Embryonic facial prominence (tissue), 1 donor: ENCODE measurements around the gene ADAMTS3.

Experiments used
- DNase-seq: peaks from one replicate; pipeline ENCODE4 v3.0.0-alpha.2; 2016; ENCODE audit errors: extremely low spot score

ADAMTS3 gene

GRCh38 chr4:72351521-72351920 lies 217.5 kb downstream of the ADAMTS3 start:
- no peak for DNase-seq

DNA sequence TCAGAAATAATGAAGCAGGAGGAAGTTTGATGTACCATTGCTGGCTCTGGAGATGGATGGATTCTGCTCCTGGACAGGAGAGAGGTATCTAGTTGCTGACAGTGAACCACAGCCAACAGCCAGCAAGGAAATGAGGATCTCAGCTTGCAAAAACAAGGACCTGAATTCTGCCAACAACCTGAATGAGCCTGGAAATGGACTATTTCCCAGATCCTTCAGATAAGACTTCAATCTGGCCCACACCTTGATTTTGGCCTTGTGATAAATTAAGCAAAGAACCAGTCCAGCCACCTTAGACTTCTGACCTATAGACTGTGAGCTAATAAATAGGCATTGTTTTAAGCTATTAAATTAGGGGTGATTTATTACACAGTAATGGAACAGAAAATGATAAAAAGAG lies 220.3 kb downstream of the ADAMTS3 start:
- no peak for DNase-seq

- DNase-seq = no peak
Observed at GRCh38 chr4:72344418-72344817, 224.6 kb downstream of the ADAMTS3 start.

- DNase-seq = no peak
Observed at GRCh38 chr4:72341432-72341820, 227.6 kb downstream of the ADAMTS3 start.

GRCh38 chr4:72340803-72341431 lies 228.1 kb downstream of the ADAMTS3 start:
- no peak for DNase-seq

DNA sequence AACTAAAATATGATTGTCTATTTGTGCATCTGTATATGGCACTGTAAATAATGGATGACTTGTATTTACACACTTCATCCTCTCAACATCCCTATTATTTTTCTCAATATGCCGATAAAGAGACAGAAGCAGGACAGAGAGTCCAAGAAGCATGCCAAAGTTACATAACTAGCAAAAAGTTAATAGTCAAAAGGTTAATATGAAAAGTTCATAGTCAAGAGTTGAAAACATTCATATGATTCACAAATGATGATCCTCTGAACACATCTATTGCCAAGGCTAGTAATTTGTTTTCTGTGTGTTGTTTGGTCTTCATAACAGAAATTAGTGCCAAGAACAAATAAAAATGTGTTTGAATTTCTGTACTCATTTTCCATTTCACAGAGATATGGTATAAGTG lies 231.0 kb downstream of the ADAMTS3 start:
- DNase-seq = no peak

GRCh38 chr4:72330381-72330780 lies 238.6 kb downstream of the ADAMTS3 start:
- DNase-seq = no peak

DNA sequence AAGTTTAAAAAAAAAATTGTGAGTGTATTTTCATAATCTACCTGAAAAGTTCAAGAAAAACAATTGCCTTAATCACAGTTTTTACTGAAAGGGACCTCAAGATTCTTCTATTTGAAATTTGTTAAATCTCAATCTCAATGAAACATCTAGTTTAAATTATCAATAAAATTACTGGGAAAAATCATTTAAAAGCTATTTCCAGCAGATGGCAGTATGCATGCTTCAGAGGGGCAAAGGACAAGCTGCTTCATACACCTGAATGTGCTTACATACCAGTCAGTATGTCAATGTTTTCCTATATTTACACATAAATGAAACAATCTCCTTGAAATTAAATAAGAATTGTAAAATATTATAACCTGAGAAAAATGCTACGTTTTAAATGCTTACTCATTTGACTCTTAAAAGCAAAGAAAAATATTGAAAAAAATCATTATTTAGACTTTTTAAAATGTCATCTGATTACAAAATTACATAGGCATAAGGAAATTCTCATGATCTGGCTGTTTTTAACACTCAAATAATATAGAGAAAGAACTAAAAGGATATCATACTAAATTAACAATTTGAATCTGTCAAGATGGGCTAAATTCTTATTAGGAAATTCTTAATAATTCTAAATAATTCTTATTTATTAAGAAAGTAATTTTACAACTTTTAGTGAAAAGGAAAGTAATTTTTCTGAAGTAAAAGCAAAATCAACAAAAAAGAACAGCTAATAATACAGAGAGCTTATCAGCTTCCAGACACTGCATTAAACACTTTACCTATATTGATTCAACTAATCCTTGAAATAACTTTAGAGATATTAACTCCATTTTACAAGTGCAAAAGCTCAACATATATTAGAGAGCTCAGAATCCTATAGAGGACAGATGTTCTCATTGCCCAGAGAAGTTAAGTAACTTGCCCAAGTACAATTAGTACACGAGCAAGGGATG lies 242.1 kb downstream of the ADAMTS3 start:
- no peak for DNase-seq

DNA sequence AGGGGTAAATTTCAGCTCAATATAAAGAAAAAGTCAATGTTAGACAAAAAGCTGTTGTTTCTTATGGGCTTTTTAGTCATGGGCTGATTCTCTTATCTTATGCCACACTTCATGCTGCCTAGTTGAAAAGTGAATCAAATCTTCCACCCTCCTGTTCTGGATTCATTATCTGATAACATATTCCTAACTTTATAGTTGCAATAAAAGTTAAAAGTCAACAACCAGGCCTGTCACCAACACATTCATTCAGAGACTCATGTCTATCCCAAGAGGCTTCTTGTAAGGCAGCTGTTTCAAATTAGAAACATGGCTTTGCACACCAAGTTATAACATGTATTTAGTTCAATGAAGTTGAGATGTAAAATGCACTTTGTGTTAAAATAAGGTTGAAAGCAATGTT lies 243.8 kb downstream of the ADAMTS3 start:
- no peak for DNase-seq

- no peak for DNase-seq
Observed at GRCh38 chr4:72323227-72323626, 245.8 kb downstream of the ADAMTS3 start.

GRCh38 chr4:72320223-72320948 lies 248.6 kb downstream of the ADAMTS3 start:
- DNase-seq = no peak

- no peak for DNase-seq
Observed at GRCh38 chr4:72319601-72320021, 249.4 kb downstream of the ADAMTS3 start.

DNA sequence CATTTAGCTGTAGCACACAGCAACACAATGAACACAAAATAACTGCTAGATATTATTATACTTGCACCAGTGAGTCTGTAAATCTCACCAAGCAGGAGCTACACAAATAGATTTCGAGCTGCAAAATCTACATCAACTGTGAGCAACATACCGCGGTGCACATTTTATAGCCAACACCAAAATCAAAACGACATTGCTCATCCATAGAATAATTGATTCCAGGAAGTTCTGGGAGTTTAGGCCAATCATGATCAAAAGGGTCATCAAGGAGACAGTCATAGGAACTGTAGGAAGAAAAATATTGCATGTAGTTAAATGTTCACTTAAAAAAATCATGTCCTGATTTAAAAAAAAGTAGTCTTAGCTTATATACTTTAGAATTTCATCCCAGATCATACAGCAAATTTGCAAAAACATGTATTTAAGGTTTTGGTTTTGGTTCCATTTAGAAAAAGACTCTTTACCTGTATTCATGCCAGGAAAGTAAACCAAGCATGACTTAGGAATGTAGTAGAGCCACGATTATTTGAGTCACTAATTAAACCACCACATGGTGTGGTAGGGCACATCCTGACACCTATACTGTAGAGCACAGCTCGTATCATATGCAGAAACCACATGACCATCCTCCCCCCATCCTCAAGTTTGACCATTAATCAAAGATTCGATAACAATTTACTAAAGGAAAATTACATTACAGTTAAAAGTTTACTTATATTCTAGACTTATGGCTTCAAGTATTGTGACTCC lies 250.4 kb downstream of the ADAMTS3 start:
- no peak for DNase-seq

DNA sequence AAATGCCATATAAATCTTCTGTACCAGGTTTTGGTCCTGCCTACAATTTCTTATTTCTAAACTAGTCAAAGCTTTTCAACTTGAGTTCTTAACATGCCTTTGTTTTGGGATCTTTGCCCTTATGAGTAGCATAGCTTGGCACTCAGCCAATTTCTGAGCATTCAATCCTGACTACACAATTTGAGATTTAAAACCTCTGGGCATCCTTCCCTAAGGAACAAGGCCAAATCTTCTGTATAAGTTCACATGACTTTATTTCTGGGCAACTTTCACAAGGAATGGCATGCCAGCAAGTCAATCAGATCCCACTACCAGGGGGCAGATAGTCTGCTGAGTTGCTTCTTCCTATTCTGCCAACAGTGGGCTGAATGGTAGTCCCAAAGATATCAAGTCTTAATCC lies 254.2 kb downstream of the ADAMTS3 start:
- DNase-seq = no peak

- no peak for DNase-seq
Observed at GRCh38 chr4:72313121-72313520, 255.9 kb downstream of the ADAMTS3 start.

DNA sequence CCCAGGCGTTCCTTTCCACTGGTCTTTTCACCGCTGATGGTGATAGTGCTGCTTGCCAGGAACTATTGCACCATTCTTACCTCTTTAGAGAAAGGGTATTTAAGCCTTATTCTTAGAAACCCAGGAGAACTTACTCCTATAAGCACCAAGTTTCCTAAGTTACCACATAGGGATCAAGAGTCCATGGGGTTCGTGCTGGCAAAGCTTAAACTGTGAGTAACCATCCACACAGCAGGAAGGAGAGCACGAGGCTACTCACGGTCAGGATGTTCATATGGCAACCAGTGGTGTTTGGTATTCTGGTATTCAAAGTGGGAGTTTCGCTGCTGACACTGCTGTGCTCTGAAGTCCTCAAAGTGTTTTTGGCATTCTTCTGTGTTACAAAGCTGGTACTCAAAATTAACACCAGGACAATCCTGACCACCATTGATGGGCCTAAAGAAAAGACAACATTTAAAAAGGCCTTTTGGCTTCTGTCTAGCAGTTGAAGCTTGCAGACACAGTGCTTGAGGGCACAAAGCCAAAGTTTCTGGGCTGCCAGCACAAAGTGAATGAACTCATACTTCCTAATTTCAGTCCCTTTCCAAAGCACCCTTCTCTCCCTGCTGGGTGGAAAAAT lies 256.9 kb downstream of the ADAMTS3 start:
- no peak for DNase-seq

DNA sequence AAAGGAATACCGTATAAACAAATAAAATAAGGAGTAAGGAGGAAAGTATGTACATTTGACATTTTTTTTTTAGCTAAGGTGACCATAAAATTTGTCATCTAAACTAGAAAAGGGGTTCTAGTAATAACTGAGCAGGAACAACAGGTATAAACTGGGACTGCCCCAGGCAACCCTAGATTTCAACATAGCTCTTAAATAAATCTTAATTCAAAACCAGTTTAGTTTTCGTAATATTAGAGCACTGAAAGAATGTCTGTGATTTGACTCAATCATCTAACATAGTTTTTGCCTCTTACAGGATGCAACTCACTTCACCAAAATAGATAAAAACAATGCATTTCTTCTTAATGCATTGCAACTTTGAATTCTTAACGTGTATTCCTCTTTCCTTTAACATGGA lies 257.7 kb downstream of the ADAMTS3 start:
- no peak for DNase-seq

DNA sequence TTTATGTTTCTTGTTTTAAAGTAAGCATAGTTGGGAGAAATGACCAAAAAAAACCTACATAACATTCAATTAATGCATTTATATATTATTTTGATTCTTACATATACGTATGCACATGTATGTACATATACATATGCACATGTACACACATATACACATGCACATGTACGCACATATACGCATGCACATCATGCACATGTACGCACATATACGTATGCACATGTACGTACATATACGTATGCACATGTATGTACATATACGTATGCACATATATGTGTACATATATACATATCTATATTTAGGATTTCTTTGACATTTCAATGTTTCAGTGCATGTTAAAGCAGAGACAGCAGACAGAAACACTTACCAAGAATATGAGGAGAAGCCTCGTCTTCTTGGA lies 263.4 kb downstream of the ADAMTS3 start:
- DNase-seq = no peak

DNA sequence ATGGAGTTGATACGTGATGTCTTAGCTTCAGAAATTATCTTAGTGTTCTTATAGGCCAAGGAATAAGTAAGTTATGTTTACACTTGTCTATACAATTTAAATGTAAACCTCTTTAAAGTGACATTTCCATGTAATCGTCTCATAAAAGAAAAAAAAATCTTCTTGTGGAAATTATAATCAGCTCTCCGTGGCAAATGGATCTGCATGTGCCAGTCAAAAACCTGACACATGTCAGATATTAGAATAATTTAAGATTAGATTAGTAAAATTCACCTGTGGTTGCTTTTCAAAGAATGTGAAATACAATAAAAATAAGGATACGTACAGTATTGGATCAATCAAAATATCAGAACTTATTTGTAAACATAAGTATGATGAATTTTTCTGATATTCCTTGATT lies 263.9 kb downstream of the ADAMTS3 start:
- DNase-seq = no peak

DNA sequence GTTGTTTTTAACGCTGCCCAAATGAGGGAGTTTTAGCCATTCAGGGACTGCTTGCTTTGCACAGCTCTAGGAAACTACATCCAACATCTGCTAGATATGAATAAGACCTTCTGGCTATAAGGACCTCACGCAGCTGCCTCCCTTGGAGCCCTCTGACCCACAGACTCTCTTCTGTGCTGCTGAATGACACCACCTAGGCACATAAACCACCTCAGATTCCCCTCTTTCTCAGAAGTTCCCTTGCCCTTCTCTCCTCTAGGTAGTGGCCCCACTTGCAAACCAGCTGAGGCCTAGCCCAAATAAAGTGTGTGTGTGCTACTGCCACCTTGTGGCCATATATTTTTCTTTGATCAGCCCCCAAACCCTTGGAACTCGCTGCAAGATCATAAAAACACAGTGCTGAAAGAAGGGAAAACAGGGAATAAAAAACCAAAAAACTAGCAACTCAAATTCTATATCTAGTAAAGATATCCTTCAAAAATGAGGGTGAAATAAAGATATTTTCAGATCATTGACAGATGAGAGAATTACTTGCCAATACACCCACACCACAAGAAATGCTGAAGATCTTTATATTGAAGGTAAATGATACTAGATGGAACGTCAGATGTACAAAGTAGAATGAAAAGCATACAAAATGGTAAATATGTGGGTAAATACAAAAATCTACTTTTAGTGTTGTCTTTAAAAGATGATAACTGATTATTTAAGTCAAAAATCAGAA lies 265.9 kb downstream of the ADAMTS3 start:
- no peak for DNase-seq

DNA sequence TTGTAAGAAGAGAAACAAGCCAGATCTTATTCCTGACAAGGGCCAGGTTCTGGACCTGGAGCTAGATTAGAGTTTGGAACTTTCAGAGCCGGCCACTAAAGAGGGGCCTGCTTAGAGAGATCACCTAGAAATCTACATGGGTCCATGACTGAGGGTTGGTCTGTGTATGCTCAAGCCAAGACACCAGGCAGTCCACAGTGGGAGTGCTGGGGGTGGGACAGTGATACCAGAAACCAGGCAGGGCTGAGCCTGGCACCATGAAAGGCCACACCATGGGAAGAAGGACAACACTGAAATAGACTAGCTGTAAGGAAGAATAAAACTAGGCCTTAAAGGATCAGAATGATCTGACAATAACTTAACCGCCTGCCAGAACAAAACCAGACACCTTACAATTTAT lies 267.3 kb downstream of the ADAMTS3 start:
- DNase-seq = no peak
